BJ (cell line): ENCODE data around the gene RBMS2. TPM values are rescaled to one million over a fixed set of nuclear protein-coding genes. Genes with fewer than 3 reads are reported as not detected.

Experiments
- CTCF ChIA-PET: fragments of 350-600 bp; formaldehyde crosslinking; extraction: SDS; loops from one replicate; lab custom pipeline; 2021; ENCODE audit warnings: antibody characterized with exemption, inconsistent platforms; lab: Yijun Ruan, JAX
- POLR2A ChIA-PET: fragments of 300-600 bp; sonication (Branson Sonifier 250); formaldehyde crosslinking; extraction: SDS; loops from one replicate; lab custom pipeline; 2021; ENCODE audit warnings: antibody characterized with exemption; lab: Charles Lee
- DNase-seq: peaks from one replicate; pipeline ENCODE4 v3.0.0-alpha.2; 2011; ENCODE audit warnings: low read depth
- H3K27me3 ChIP-seq: 2 replicates; pipeline ENCODE4 v1.6.0; 2011; ENCODE audit warnings: low read length; ENCODE audit not compliant: control insufficient read depth, insufficient read depth
- H3K36me3 ChIP-seq: 2 replicates; pipeline ENCODE4 v1.5.1; 2011; ENCODE audit warnings: low read length; ENCODE audit not compliant: control insufficient read depth, insufficient read depth
- H3K4me3 ChIP-seq: 2 replicates; pipeline ENCODE4 v1.5.1; 2011; ENCODE audit warnings: low read depth, mild to moderate bottlenecking, control low read depth, low read length
- polyA plus RNA-seq: library from polyadenylated mRNA; depleted of rRNA; stranded (reverse); fragments of >200 nt; gene quantifications from 2 replicates; pipeline ENCODE4 v1.2.3, GENCODE V29; 2011
- TF ChIP-seq, protein P1 (sequence below): IDR thresholded peaks from 2 replicates; pipeline ENCODE4 v1.5.1; 2011; ENCODE audit warnings: low read depth, mild to moderate bottlenecking, control low read depth, inconsistent platforms, low read length, moderate library complexity; ENCODE audit not compliant: insufficient read depth

Gene RBMS2
- polyA plus RNA-seq, 1 experiment: 67.9 TPM

DNA sequence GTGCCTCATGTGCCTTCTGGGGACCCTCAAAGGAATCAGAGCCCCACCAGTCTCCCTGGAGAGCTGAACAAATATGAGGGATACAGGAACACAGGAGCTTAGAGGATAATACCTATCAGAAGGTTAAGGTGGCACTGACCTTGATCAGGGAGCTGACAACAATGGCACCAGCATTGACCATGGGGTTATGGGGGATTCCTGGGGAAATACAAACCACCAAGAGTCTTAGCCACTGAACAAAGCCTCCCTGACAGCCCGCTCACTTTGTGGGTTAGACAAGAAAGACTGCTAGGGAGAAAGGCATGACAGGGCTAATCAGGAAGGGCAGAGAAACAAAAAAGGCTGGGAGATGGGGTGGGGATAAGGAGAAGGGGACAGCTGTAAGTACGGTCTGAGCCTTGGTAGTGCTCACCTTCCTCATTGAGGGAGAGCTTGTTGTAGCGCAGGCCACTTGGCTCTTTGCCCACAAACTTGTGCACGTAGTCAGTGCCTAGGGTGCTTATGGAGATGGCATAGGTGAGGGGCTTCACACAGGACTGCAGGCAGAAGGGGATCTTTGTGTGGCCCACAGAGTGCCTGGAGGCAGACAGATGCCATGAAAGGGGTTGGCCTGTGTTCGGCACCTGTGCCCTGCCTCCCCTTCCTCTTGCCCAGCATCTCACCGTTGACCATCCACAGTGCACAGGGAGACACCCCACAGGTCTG, 43.9 kb upstream of the RBMS2 start:
- TF ChIP-seq, protein P1, sequence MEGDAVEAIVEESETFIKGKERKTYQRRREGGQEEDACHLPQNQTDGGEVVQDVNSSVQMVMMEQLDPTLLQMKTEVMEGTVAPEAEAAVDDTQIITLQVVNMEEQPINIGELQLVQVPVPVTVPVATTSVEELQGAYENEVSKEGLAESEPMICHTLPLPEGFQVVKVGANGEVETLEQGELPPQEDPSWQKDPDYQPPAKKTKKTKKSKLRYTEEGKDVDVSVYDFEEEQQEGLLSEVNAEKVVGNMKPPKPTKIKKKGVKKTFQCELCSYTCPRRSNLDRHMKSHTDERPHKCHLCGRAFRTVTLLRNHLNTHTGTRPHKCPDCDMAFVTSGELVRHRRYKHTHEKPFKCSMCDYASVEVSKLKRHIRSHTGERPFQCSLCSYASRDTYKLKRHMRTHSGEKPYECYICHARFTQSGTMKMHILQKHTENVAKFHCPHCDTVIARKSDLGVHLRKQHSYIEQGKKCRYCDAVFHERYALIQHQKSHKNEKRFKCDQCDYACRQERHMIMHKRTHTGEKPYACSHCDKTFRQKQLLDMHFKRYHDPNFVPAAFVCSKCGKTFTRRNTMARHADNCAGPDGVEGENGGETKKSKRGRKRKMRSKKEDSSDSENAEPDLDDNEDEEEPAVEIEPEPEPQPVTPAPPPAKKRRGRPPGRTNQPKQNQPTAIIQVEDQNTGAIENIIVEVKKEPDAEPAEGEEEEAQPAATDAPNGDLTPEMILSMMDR: no peak
- Histone ChIP-seq H3K27me3 (no peaks in the 10 kb centered on the region), H3K4me3 (no peak overlapping the region), H3K36me3 (peaks cover 1% of the 10 kb centered on the region; the same call in 1 of the 2 replicates)
- CTCF ChIA-PET: interaction anchor here (1.1 to 1.3 kb wide), 2 partner anchors 13 to 100 kb away, joined by 3 to 4 read pairs; no protein-coding TSS in a partner anchor
- no peak for DNase-seq
- POLR2A ChIA-PET: no interaction called here

DNA sequence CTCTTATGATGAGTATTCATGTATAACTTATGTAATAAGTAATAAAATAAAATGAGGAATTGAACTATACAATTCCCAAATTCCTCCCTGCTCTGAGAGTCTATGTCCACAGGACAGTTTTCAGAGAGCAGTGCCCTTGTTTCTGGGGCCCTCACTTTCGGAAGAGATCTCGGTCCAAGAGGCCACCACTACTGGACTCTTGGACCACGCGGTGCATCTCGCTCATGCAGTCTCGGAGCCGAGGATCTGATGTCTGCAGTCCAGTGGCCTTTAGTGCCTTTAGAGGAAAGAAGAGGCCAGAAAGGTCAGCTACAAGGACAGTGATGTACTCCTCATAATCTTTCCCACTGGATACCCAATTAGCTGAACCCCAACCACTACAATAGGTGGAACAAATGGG, 42.0 kb upstream of the RBMS2 start:
- no peak for DNase-seq
- Histone ChIP-seq H3K36me3 (no peaks in the 10 kb centered on the region), H3K27me3 (no peaks in the 10 kb centered on the region), H3K4me3 (no peak overlapping the region)
- POLR2A ChIA-PET: interaction anchor here (0.6 kb wide), 1 partner anchor 177 kb away, joined by 6 read pairs; no protein-coding TSS in a partner anchor
- TF ChIP-seq, protein P1: no peak
- CTCF ChIA-PET: interaction anchor here (1.2 kb wide), 1 partner anchor 15 kb away, joined by 4 read pairs; no protein-coding TSS in a partner anchor

DNA sequence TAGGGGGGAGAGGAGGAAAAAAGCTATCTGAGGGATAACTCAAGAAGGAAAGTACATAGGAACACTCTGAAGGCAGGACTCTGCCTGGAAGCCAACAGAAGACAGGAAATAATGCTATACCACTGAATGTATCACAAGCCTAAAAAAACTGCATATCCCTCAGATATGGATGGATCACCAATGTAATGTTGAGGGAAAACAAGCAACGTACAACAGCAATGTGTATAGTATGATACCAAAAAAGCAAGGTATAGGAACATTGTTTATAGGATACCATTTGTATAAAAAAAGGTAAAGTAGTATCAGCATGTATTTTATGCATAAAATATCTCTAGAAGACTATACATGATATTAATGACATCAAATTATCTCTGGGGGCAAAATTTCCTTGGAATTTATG, 37.1 kb upstream of the RBMS2 start:
- POLR2A ChIA-PET: no interaction called here
- no peak for DNase-seq
- CTCF ChIA-PET: interaction anchor here (0.6 to 1.1 kb wide), 2 partner anchors 112 to 511 kb away, joined by 3 to 4 read pairs; no protein-coding TSS in a partner anchor

DNA sequence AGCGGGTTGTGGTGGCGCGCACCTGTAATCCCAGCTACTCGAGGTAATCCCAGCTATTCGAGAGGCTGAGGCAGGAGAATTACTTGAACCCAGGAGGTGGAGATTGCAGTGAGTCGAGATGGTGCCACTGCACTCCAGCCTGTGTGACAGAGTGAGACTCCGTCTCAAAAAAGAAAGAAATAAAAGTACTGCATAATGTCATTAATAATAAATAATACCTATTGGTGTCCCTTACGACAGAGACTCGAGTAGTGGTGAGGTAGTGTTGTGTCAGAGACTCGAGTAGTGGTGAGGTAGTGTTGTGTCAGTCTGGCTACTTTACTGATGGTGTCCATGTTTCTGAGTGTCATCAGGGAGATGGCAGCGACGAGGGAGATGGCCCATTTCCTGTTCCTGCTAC, 34.9 kb upstream of the RBMS2 start:
- CTCF ChIA-PET: interaction anchor here (0.6 kb wide), 1 partner anchor 956 kb away, joined by 5 read pairs; no protein-coding TSS in a partner anchor
- peaks cover 6% of the 10 kb centered on the region for H3K27me3 ChIP-seq
- TF ChIP-seq, protein P1: no peak
- DNase-seq: no peak
- no peak overlapping the region for H3K4me3 ChIP-seq
- POLR2A ChIA-PET: no interaction called here
- no peaks in the 10 kb centered on the region for H3K36me3 ChIP-seq

More for the DNA sequence above, 37.1 kb upstream of the RBMS2 start:
- Histone ChIP-seq H3K27me3 (no peaks in the 10 kb centered on the region), H3K4me3 (no peak overlapping the region), H3K36me3 (no peaks in the 10 kb centered on the region)
- TF ChIP-seq, protein P1: no peak

DNA sequence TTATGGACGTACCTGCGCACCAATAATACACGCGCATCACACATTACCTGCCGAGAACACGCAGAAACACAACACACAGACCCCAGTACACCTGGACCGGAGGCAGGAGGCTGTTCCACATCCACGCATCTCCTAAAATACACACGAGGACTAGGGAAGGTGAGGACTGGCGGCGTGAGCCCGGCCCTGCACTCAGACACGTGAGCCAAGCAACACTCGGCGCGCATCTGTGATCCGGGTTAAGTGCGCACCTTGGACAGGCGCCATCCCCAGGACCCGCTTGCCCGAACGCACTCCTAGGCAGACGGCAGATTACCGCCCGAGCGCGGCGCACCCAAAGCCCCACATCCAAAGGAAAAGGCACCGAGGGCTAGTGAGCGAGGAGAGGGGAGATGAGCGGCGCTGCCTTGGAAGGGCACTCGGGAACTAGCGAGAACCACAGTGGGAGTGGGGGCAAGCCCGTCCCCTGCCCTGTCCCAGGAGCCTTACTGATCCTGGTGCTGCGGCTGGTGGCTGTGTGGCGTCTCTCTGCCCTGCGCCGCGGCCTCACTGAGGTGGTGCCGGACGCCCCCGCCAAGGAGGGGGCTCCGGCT, 34.1 kb upstream of the RBMS2 start:
- peaks cover 6% of the 10 kb centered on the region for H3K27me3 ChIP-seq
- no peak for DNase-seq
- H3K36me3 ChIP-seq: no peaks in the 10 kb centered on the region
- ChIA-PET POLR2A (no interaction called here), CTCF (interaction anchor here (1.2 kb wide), 1 partner anchor 18 kb away, joined by 3 read pairs; no protein-coding TSS in a partner anchor)
- TF ChIP-seq, protein P1: no peak
- peak overlapping the region; percentile 52 for H3K4me3 ChIP-seq
